ENCODE measurements around the gene PPP1R3C.

GRCh38 chr10:91672021-91672608, 39.2 kb upstream of the PPP1R3C start:
- TF ChIP-seq POLR2A (IDR thresholded peaks at IDR 0.05): no peak
- no peak for TF ChIP-seq CTCF (IDR thresholded peaks at IDR 0.05)
